GM19035 (cell line): ENCODE results near the gene ZNF787.
"Not testable (repeated sequence)": the region's sequence is repeated elsewhere in the genome, so short reads cannot be mapped to it uniquely, and the experiment has no call there.

Experiments used
- ATAC-seq: cut with Tn5 transposase; IDR thresholded peaks from one replicate; pipeline ENCODE4 v1.9.1; 2021; ENCODE audit not compliant: unreplicated experiment

ZNF787 gene

GRCh38 chr19:56107626-56108351, 13.3 kb downstream of the ZNF787 start:
- no peak for ATAC-seq

GRCh38 chr19:56106993-56107392, 14.1 kb downstream of the ZNF787 start:
- no peak for ATAC-seq

GRCh38 chr19:56106397-56106849, 14.7 kb downstream of the ZNF787 start:
- no peak for ATAC-seq

- ATAC-seq: not testable (repeated sequence)
These were observed 15.2 kb downstream of the ZNF787 start for GRCh38 chr19:56105831-56106396.

GRCh38 chr19:56105090-56105701, 15.9 kb downstream of the ZNF787 start:
- ATAC-seq: no peak

GRCh38 chr19:56104423-56104822, 16.7 kb downstream of the ZNF787 start:
- ATAC-seq: no peak

- ATAC-seq: no peak
These were observed 18.0 kb downstream of the ZNF787 start for GRCh38 chr19:56103027-56103614.

- no peak for ATAC-seq
These were observed 19.2 kb downstream of the ZNF787 start for GRCh38 chr19:56101746-56102535.

- no peak for ATAC-seq
These were observed 20.0 kb downstream of the ZNF787 start for GRCh38 chr19:56101095-56101494.

- ATAC-seq: no peak
These were observed 21.2 kb downstream of the ZNF787 start for GRCh38 chr19:56099638-56100539.

- ATAC-seq: no peak
These were observed 22.1 kb downstream of the ZNF787 start for GRCh38 chr19:56098731-56099568.

GRCh38 chr19:56098237-56098636, 22.9 kb downstream of the ZNF787 start:
- ATAC-seq: not testable (repeated sequence)

GRCh38 chr19:56097776-56098175, 23.3 kb downstream of the ZNF787 start:
- ATAC-seq: no peak

GRCh38 chr19:56097306-56097705, 23.8 kb downstream of the ZNF787 start:
- no peak for ATAC-seq

- ATAC-seq: no peak
These were observed 24.4 kb downstream of the ZNF787 start for GRCh38 chr19:56096665-56097064.

- ATAC-seq: no peak
These were observed 26.6 kb downstream of the ZNF787 start for GRCh38 chr19:56094449-56094848.

- no peak for ATAC-seq
These were observed 28.1 kb downstream of the ZNF787 start for GRCh38 chr19:56092685-56093631.
